Middle frontal gyrus (tissue), 1 donor: ENCODE data around the gene FASLG.
"Not testable (repeated sequence)": the region's sequence is repeated elsewhere in the genome, so short reads cannot be mapped to it uniquely, and the experiment has no call there.

Experiments used
- DNase-seq: peaks from one replicate; pipeline ENCODE4 v3.0.0-alpha.2; 2015; ENCODE audit warnings: low spot score; ENCODE audit errors: extremely low spot score

The FASLG gene

GRCh38 chr1:172658871-172659453 is at the start of gene FASLG:
FASLG (plus strand) TSS chr1:172659103; CDS start chr1:172659202, 99 bp downstream.
- DNase-seq, result no peak

GRCh38 chr1:172609528-172609927 is 49.4 kb upstream of the FASLG start:
- DNase-seq, result no peak

DNA sequence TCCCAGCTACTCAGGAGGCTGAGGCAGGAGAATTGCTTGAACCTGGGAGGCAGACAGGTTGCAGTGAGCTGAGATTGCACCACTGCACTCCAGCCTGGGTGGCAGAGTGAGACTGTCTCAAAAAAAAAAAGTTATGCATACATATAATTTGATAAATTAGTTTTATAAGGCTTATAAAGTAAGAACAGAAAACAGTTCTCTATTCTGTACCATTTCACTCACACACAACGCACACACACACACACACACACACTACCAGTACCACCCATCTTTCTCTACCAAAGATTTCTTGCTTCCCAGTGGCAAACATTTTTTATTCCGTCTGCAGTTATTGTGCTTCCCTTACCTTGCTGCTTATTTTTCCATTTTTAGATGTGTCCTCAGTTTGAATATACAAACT is 46.4 kb upstream of the FASLG start:
- DNase-seq, result no peak

- no peak for DNase-seq
Measured at GRCh38 chr1:172613294-172613693, 45.6 kb upstream of the FASLG start.

- DNase-seq, result no peak
Measured at GRCh38 chr1:172616195-172616594, 42.7 kb upstream of the FASLG start.

GRCh38 chr1:172616636-172617035 is 42.3 kb upstream of the FASLG start:
- DNase-seq, result no peak

DNA sequence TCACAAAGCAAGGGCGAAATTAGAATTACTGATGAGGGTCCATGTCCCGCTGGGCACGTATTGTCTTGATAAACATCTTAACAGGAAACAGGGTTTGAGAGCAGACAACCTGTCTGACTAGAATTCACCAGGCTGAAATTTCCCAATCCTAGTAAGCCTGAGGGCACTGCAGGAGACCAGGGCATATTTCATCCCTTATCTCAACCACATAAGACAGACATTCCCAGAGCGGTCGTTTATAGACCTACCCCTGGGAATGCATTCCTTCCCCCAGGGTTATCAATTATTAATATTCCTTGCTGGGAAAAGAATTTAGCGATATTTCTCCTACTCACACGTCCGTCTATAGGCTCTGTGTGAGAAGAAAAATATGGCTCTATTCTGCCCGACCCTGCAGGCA is 38.3 kb upstream of the FASLG start:
- DNase-seq, result not testable (repeated sequence)

DNA sequence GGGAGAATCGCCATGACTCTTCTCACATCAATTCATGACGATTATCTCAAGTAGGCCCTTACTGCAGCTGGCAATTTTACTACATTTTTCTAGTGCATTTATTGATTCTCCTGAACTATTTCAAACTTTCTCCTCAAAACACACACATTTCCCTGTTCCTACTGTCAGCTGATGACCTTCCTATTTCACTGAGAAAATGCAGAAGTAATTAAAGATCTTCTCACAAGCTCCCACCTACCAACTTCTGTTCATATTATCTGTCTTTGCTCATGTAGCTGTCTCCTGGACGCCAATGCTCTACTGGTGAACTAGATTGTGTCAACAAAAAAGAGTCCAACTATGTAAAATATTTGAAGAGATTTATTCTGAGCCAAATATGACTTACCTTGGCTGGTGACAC is 36.4 kb upstream of the FASLG start:
- DNase-seq, result no peak

- DNase-seq, result no peak
Measured at GRCh38 chr1:172623748-172624147, 35.2 kb upstream of the FASLG start.

- DNase-seq, result no peak
Measured at GRCh38 chr1:172626845-172627244, 32.1 kb upstream of the FASLG start.

DNA sequence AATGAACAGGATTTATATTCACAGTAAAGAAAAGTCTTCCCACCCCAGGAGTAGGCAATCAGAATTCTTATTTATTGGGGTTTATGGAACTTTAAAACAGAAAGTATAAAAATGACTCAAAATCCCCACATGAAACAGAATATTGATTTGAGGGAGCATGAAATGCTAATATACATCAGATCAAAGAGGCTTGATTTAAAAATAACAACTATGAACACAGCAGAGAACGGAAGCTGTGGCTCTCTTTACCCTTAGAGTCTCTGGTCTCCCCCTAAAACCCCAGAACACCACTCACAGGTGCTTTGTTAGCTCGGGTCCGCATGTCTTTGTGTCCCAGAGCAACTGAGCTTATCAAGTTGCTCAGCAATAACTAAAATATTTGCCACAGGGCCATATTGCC is 31.2 kb upstream of the FASLG start:
- no peak for DNase-seq

DNA sequence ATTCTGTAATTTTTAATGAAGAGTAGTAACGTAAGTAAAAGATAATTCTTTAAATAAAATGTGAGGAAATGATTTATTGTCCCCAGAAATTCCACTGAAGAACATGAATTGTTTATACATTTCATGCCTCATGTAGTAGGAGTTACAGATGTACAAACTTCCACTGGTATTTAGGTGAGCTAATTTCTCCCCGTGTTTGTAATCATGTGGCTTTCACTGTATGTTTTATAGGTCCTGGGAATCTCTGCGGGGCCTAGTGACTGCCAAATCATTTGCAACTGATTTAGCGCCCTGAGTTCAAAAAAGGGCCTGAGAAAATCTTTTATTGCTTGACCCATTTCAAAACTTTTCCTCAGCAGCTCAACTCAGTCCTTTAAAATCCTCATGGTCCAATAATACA is 30.5 kb upstream of the FASLG start:
- DNase-seq, result no peak

DNA sequence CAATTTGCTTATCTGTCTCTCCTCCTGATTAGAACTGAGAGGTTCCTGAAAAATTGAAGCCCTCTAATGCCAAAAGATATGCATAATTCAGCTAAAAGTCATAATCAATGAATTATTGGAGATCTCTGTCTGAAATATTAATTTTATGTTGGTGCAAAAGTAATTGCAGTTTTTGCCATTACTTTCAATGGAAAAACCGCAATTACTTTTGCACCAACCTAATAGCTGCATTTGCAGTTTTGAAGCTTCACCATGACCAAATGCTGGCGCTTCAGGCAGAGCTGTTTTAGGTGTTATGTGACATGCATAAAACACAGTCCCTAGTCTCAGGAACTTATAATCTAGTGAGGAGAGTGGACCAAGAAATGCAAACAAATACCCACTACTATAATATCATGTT is 29.7 kb upstream of the FASLG start:
- DNase-seq, result no peak

GRCh38 chr1:172629638-172630037 is 29.3 kb upstream of the FASLG start:
- DNase-seq, result no peak

DNA sequence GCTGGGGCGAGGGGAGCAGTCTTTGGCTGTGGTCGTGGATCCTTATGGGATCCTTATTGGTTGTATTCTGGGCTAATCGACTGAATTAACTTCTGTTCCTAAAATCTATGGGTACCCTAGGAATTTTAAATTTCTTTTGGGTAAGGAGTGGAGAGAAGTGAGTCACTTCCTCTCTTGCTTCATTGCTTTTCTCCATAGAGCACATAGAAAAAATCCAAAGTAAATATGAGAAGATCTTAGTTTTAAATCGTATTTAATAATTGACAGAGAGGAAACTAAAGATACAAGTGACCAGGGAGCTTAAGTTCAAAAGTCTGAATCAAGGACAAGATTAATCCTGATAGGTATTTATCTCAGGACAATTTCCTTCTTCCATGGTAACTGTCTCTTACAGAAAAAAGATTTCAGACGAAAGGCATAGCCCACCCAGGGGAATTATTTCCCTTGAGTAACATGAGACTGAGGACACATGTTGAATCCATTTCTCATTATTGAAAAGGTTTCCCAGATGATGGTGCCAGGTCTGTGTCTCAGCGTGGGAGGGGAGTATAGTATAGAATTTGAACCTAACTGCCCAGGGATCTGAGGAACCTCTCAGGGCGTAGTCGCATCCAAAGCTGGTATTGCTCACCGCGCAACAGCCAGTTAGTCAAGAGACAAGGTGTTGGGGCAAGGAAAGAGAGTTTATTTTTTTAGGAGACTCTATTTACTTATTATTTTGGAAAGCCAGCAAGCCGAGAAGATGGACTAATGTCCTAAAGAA is 28.7 kb upstream of the FASLG start:
- DNase-seq, result no peak

DNA sequence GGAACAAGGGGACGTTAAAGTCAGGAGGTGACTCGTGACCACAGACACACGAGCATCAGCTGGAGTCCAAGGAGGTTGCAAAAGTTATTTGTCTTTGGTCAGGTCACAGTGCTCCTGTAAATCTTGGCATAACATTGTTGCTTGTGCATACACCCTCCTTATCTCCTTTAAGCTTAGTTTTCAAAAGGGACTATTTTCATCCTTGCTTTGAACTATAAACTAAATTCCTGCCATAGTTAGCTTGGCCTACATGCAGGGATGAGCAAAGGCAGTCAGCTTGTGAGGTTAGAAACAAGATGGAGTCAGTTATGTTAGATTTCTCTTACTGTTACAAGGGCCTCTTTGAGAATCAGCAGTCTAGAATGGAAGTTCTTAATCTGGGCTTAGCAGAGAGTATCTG is 28.0 kb upstream of the FASLG start:
- no peak for DNase-seq

DNA sequence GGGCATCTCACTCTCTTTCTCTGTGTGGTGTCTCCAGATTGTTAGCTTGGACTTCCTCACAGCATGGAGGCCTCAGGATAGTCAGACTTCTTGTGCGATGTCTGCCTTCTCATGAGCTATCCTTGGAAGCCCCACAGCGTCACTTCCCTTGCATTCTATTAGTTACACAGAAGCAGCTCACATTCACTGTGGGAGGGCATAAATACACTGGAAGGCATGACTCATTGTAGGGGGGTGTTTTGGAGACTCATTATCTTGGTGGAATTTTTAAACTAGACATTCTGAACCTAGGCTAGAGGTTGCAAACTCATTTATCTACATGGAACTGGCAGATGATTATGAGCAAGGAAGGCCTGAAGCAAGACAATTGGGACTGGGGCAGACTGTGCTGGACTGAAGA is 21.4 kb upstream of the FASLG start:
- DNase-seq, result no peak

- DNase-seq, result no peak
Measured at GRCh38 chr1:172638249-172638648, 20.7 kb upstream of the FASLG start.

DNA sequence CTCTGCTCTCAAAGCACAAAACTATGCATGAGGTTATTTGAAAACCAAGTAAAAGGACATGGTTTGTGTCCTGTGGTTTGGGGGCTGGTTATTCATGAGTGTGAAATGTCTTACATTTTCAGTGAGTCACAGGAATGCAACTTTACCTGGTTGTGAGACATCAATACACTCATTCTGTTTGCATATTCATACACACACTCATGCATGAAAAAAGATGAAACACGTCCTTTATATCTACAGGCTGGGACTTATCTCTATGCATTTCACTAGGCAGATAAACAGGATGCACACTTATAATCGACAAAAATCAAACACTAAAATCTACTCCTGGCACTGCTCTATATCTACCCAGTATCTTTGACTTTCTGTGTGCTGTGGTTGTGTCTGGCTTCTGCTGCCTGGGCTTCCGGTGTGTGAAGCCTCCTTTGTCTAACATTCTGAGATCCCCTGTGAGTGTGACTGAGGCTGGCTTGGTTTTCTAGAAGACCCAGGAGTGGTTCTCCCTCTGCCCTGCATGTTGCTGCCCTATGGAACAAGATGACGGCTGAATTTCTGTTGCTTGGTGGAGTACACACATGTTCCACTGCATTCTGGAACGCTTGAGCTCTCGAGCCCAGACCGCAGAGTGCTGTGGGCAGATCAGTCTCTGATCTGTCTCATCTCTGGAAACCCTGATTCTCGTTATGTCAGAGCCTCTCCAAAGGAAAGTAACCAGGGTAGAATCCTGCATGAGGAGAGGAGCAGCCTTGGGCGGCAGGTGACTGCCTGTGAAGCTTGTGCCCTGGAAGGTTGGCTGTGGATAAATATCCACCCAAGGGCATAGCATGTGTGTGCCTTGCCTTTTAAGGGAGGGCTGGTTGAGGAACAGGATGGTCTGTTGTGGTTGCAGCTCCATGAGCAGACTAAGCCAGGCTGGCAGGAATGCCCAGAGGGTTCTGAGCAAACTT is 19.7 kb upstream of the FASLG start:
- DNase-seq, result no peak

GRCh38 chr1:172640111-172640510 is 18.8 kb upstream of the FASLG start:
- DNase-seq, result no peak

DNA sequence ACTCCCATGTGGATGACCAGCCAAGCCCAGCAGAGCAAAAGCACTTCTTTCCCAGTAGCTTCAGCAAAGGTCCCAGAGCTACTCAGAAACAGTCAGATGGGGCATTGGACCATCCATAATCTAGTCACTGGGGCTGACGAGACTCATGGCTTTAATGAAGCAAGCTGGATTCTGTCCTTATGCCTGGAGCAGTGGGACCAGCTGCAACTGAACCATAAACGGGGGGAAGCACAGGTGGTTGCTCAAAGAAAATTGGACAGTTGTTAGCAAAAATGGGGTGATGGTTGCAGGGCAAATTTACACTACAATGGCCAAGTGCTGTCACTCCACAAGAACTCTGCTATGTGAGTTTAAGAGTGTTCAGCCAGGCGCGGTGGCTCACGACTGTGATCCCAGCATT is 17.4 kb upstream of the FASLG start:
- DNase-seq, result no peak

DNA sequence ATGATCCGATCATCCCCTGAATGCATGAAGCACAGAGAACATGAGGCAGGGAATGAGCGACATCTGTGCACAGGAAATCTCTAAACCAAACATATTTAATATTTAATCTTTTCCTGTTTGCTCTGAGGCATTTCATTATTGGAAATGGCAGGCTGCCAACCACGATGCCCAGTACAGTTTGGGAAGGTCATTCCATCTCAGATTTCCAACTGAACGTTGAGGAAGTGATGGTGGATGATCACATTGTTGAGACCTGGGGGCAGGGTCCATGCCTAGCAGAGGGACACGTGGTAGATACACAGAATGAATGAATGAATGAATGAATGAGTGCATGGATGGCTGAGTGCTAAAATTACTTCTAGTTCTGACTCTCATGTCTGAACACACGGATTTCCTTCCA is 15.9 kb upstream of the FASLG start:
- no peak for DNase-seq
